Esophagus muscularis mucosa (tissue), 4 donors: ENCODE results near the gene C8G. TPM values are rescaled to one million over a fixed set of nuclear protein-coding genes. Genes with fewer than 3 reads are reported as not detected.
A peak's percentile ranks its signal among the peaks of the same experiment; 100 is the strongest.

Experiments
- DNase-seq: peaks from one replicate; pipeline ENCODE4 v3.0.0-alpha.2; 2017; ENCODE audit errors: extremely low spot score
- H3K27ac ChIP-seq, 4 donors: fragments of 200-600 bp; sonication (generic); replicated peaks in 1 of 4; 1 replicate in 3 of 4; 2 replicates in 1 of 4; pipeline ENCODE4 v1.5.1; 2016 to 2019; ENCODE audit warnings: mild to moderate bottlenecking in 1 of 4
- H3K27me3 ChIP-seq, 4 donors: fragments of 200-600 bp; sonication (generic); one replicate each; pipeline versions ENCODE4 v1.5.1 to v1.6.0; 2016 to 2019
- H3K36me3 ChIP-seq, 4 donors: fragments of 200-600 bp; sonication (generic); one replicate each; pipeline ENCODE4 v1.5.1; 2016 to 2019
- H3K4me1 ChIP-seq, 4 donors: fragments of 200-600 bp; sonication (generic); one replicate each; pipeline ENCODE4 v1.5.1; 2016 to 2019
- H3K4me3 ChIP-seq, 4 donors: fragments of 200-600 bp; sonication (generic); 1 replicate in 2 of 4; 2 replicates in 2 of 4; pipeline ENCODE4 v1.5.1; 2016 to 2019; ENCODE audit warnings: mild to moderate bottlenecking in 4 of 4, moderate library complexity in 1 of 4
- H3K9me3 ChIP-seq, 4 donors: fragments of 200-600 bp; sonication (generic); 1 replicate in 3 of 4; 2 replicates in 1 of 4; pipeline ENCODE4 v1.5.1; 2016 to 2019
- EP300 ChIP-seq: sonication (generic); formaldehyde crosslinking; IDR thresholded peaks from one replicate; pipeline ENCODE4 v1.6.1; 2017; ENCODE audit warnings: antibody characterized with exemption
- POLR2A ChIP-seq: fragments of 450-650 bp; IDR thresholded peaks from one replicate; pipeline ENCODE4 v1.6.1; 2017; ENCODE audit warnings: antibody characterized with exemption, moderate library complexity, mild to moderate bottlenecking, low read depth
- POLR2AphosphoS5 ChIP-seq, 2 donors: sonication (generic); formaldehyde crosslinking; IDR thresholded peaks; one replicate each; pipeline ENCODE4 v1.6.1; 2017; ENCODE audit warnings: antibody characterized with exemption in 2 of 2
- WGBS: methylation state at CpG from one replicate; pipeline ENCODE4 v1.1.5; 2018; 5-methylcytosine and 5-hydroxymethylcytosine counted together
- intact Hi-C: fragments of 100-400 bp; cut with DNase I; formaldehyde crosslinking; loops from one replicate; pipeline ENCODE4 v1.15.1; 2023
- total RNA-seq, 4 donors: library from RNA; depleted of rRNA; stranded (reverse); fragments of >200 nt; gene quantifications; one replicate each; pipeline versions ENCODE4 v1.1.0 to v1.2.1, GENCODE V29; 2016
- TF ChIP-seq, protein P1 (sequence below), 3 experiments: fragments of 200-600 bp in 2 of 3; fragments of 450-650 bp in 1 of 3; sonication (generic) in 2 of 3; IDR thresholded peaks; one replicate each; pipeline ENCODE4 v1.5.1; 2017 to 2019; ENCODE audit warnings: antibody characterized with exemption in 3 of 3, mild to moderate bottlenecking in 2 of 3, moderate library complexity in 1 of 3

Gene C8G
- total RNA-seq, result not detected

- 14% methylated on average over 17 of the region's 74 CpGs for WGBS
- intact Hi-C loops, result loop anchor here (5.0 kb wide), 2 partner anchors 48 to 93 kb away; partner anchors contain the start of gene PAXX
- H3K4me1 ChIP-seq, result peaks cover 39 to 54% (median 42%) of the 10 kb centered on the region in 4 donors
Observed at GRCh38 chr9:136944519-136945332, at the start of gene C8G, which contains the start of gene FBXW5. C8G (plus strand) TSS chr9:136945243; CDS start chr9:136945321, 78 bp downstream. FBXW5 (minus strand) TSS chr9:136944738; CDS start chr9:136944083, 655 bp downstream.

GRCh38 chr9:136896027-136896426 lies 49.0 kb upstream of the C8G start:
- WGBS, result 78% methylated on average over 8 of the region's 11 CpGs
- Histone ChIP-seq H3K4me3 (no peak overlapping the region), H3K36me3 (peaks cover 8 to 51% (median 49%) of the 10 kb centered on the region in 4 donors), H3K4me1 (peaks cover 4 to 7% (median 6%) of the 10 kb centered on the region in 4 donors), H3K27ac (no peak overlapping the region), H3K27me3 (no peaks in the 10 kb centered on the region), H3K9me3 (no peaks in the 10 kb centered on the region)
- TF ChIP-seq EP300, result no peak
- TF ChIP-seq, protein P1, sequence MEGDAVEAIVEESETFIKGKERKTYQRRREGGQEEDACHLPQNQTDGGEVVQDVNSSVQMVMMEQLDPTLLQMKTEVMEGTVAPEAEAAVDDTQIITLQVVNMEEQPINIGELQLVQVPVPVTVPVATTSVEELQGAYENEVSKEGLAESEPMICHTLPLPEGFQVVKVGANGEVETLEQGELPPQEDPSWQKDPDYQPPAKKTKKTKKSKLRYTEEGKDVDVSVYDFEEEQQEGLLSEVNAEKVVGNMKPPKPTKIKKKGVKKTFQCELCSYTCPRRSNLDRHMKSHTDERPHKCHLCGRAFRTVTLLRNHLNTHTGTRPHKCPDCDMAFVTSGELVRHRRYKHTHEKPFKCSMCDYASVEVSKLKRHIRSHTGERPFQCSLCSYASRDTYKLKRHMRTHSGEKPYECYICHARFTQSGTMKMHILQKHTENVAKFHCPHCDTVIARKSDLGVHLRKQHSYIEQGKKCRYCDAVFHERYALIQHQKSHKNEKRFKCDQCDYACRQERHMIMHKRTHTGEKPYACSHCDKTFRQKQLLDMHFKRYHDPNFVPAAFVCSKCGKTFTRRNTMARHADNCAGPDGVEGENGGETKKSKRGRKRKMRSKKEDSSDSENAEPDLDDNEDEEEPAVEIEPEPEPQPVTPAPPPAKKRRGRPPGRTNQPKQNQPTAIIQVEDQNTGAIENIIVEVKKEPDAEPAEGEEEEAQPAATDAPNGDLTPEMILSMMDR (IDR thresholded peaks at IDR 0.05), result no peak
- TF ChIP-seq POLR2A, result no peak
- TF ChIP-seq POLR2AphosphoS5 (IDR thresholded peaks at IDR 0.05), result no peak
- DNase-seq, result no peak
- intact Hi-C loops, result no loop called here

More at GRCh38 chr9:136944519-136945332, at the start of gene C8G, which contains the start of gene FBXW5:
- no peaks in the 10 kb centered on the region for H3K9me3 ChIP-seq
- H3K27me3 ChIP-seq, result peaks cover 0 to 3% (median 0%) of the 10 kb centered on the region in 4 donors
- peak within 1 kb of the TSS; percentile 82 to 95 (median 94) for H3K27ac ChIP-seq
- TF ChIP-seq, protein P1 (IDR thresholded peaks at IDR 0.05), result peak in 2 of 3 experiments; percentile 99
- TF ChIP-seq EP300, result no peak
- peak; percentile 61 to 93 for TF ChIP-seq POLR2AphosphoS5 (IDR thresholded peaks at IDR 0.05)
- H3K4me3 ChIP-seq, result peak within 1 kb of the TSS; percentile 69 to 99 (median 94)
- DNase-seq, result peak; percentile 96
- H3K36me3 ChIP-seq, result peaks cover 30 to 36% (median 35%) of the 10 kb centered on the region in 4 donors

DNA sequence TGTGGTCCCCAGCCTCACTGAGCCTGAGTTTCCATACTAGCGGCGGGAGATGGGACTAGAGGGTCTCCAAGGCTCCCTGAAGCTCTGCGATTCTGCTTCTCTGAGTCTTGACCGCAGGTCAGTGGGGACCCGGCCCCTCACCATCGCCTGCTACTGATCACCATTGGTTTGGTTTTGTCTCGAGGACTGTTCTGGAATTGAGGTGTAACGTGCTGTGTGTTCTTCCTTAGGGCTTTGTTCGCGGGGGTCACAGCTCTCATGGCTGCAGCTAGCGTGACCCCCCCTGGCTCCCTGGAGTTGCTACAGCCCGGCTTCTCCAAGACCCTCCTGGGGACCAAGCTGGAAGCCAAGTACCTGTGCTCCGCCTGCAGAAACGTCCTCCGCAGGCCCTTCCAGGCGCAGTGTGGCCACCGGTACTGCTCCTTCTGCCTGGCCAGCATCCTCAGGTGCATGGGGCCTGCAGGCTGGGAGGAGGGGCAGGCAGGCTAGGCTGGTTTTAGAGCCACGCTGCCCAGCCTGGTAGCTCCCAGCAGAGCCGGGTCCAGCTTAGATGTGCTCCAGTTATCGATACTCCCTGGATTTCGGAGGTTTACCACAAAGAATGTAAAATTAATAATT lies 46.5 kb upstream of the C8G start:
- Histone ChIP-seq H3K4me1 (peaks cover 29 to 33% (median 31%) of the 10 kb centered on the region in 4 donors), H3K36me3 (peaks cover 8 to 38% (median 34%) of the 10 kb centered on the region in 4 donors), H3K4me3 (no peak overlapping the region), H3K27ac (no peak overlapping the region), H3K9me3 (no peaks in the 10 kb centered on the region), H3K27me3 (no peaks in the 10 kb centered on the region)
- TF ChIP-seq, protein P1 (IDR thresholded peaks at IDR 0.05), result no peak
- TF ChIP-seq POLR2A (no peak), POLR2AphosphoS5 (IDR thresholded peaks at IDR 0.05) (no peak), EP300 (no peak)
- WGBS, result 96% methylated on average over 18 of the region's 21 CpGs
- intact Hi-C loops, result no loop called here
- no peak for DNase-seq

DNA sequence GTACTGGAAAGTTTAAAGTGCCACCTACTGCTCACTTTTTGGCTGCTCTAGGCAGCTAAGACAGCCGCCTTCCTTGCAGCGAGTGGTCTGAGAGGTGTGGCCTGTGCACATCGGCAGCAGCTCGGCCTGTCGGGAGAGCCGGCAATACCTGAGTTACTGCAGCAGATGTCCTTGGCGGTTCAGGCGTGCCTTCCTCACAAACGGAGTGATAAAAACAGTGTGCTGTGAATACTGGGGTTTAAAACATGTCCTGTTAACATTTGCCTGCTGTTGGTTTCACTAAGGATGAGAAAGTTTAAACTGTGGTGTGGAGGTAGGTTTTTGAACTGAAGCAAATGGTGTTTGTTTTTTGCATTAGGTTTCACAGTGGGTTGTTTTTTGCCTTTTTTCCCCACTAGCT lies 45.8 kb upstream of the C8G start:
- Histone ChIP-seq H3K27ac (no peak overlapping the region), H3K9me3 (no peaks in the 10 kb centered on the region), H3K27me3 (no peaks in the 10 kb centered on the region), H3K4me1 (peaks cover 29 to 36% (median 35%) of the 10 kb centered on the region in 4 donors), H3K4me3 (no peak overlapping the region), H3K36me3 (peaks cover 8 to 36% (median 33%) of the 10 kb centered on the region in 4 donors)
- DNase-seq, result no peak
- 47% methylated on average over 9 of the region's 9 CpGs for WGBS
- TF ChIP-seq, protein P1 (IDR thresholded peaks at IDR 0.05), result no peak
- TF ChIP-seq POLR2A (no peak), POLR2AphosphoS5 (IDR thresholded peaks at IDR 0.05) (no peak), EP300 (no peak)
- intact Hi-C loops, result no loop called here
